ENCODE measurements around the gene OLFML3.

OLFML3 gene

DNA sequence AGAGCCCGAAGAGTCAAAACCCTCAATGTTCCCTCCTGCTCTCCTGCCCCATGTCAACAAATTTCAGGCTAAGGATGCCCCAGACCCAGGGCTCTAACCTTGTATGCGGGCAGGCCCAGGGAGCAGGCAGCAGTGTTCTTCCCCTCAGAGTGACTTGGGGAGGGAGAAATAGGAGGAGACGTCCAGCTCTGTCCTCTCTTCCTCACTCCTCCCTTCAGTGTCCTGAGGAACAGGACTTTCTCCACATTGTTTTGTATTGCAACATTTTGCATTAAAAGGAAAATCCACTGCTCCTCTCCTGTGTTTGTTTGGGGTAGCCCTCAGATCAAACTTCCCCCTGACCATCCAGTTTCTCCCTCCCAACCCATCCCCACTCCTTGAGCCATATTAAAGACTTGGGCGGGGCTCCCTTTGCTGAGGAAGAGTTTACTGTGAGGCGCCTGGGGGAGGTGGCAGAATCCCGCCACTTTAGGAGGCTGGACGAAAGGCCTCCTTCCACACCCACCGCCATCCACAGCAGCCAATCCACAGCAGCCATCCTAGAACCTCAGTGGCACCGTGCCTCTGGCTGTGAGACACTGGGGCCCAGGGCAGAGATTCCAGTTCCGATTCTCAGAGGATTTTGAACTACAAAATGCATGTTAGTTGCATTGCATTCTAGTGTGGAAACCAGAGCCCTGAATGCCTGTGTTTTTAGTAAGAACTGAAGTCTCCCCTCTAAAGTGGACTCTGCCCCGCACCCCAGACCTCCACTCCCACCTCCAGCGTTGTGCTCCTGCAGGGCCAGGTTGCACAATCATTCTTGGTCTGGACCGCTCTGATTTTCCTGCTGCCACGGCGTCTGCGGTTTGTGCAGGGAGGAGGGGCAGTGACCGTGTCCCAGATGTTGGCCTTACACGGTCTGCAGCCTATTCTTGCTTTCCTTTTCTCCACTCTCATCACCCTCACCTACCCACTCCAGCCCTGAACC lies 3.0 kb downstream of the OLFML3 start:
- Histone ChIP-seq H3K4me3 (ENCODE audit: low read depth, low read length) (no peak overlapping the region), H3K27ac (no peak overlapping the region), H3K36me3 (no peaks in the 10 kb centered on the region), H3K9me3 (ENCODE audit: severe bottlenecking) (no peaks in the 10 kb centered on the region), H3K27me3 (ENCODE audit: insufficient read depth, low read depth, severe bottlenecking) (no peaks in the 10 kb centered on the region)
- TF ChIP-seq, protein P1, sequence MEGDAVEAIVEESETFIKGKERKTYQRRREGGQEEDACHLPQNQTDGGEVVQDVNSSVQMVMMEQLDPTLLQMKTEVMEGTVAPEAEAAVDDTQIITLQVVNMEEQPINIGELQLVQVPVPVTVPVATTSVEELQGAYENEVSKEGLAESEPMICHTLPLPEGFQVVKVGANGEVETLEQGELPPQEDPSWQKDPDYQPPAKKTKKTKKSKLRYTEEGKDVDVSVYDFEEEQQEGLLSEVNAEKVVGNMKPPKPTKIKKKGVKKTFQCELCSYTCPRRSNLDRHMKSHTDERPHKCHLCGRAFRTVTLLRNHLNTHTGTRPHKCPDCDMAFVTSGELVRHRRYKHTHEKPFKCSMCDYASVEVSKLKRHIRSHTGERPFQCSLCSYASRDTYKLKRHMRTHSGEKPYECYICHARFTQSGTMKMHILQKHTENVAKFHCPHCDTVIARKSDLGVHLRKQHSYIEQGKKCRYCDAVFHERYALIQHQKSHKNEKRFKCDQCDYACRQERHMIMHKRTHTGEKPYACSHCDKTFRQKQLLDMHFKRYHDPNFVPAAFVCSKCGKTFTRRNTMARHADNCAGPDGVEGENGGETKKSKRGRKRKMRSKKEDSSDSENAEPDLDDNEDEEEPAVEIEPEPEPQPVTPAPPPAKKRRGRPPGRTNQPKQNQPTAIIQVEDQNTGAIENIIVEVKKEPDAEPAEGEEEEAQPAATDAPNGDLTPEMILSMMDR (IDR thresholded peaks at IDR 0.05; ENCODE audit: low read depth, low read length), result no peak
- no peak for DNase-seq

DNA sequence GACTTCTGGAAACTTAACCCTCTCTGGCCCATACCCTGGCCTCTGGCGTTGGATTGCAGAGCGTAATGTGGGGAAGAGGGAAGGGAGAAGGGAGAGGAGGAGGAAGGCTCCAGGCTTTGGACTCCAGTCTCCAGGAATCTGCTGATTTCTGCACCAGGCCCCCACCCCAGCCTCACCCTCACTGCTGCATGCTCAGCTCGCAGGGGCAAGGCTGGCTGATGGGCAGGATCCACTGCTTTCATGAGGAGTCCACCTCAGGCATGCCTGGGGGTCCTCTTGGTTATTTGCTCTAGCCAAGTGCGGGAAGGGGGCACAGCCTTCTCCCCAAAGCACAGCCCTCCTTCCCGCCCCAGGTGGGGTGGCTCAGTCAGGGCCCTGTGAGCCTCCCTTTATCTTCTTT lies 3.7 kb downstream of the OLFML3 start:
- H3K36me3 ChIP-seq, result no peaks in the 10 kb centered on the region
- H3K4me3 ChIP-seq (ENCODE audit: low read depth, low read length), result no peak overlapping the region
- no peaks in the 10 kb centered on the region for H3K9me3 ChIP-seq (ENCODE audit: severe bottlenecking)
- DNase-seq, result no peak
- no peaks in the 10 kb centered on the region for H3K27me3 ChIP-seq (ENCODE audit: insufficient read depth, low read depth, severe bottlenecking)
- TF ChIP-seq, protein P1 (IDR thresholded peaks at IDR 0.05; ENCODE audit: low read depth, low read length), result no peak
- H3K27ac ChIP-seq, result no peak overlapping the region

DNA sequence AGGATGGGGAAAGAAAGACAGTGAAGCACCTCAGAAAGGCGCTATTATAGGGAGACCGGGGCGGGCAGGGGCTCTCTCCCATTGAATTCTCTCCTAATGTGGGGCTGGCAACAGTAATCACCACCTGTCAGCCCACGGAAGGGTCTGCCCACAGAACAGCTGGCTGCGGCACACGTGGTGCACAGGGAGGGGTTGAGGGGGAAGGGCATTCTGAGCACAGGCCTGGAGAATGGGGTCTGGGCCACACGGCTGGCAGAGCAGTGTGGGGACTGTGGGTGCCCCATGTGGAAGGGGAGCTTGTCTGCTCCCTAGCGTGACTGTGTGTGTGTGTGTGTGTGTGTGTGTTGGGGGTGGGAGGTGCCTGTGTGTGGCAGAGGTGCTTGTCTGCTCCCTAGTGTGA lies 4.1 kb downstream of the OLFML3 start:
- no peak overlapping the region for H3K4me3 ChIP-seq (ENCODE audit: low read depth, low read length)
- DNase-seq, result no peak
- no peak overlapping the region for H3K27ac ChIP-seq
- no peaks in the 10 kb centered on the region for H3K36me3 ChIP-seq
- no peaks in the 10 kb centered on the region for H3K9me3 ChIP-seq (ENCODE audit: severe bottlenecking)
- H3K27me3 ChIP-seq (ENCODE audit: insufficient read depth, low read depth, severe bottlenecking), result no peaks in the 10 kb centered on the region
- TF ChIP-seq, protein P1 (IDR thresholded peaks at IDR 0.05; ENCODE audit: low read depth, low read length), result no peak

DNA sequence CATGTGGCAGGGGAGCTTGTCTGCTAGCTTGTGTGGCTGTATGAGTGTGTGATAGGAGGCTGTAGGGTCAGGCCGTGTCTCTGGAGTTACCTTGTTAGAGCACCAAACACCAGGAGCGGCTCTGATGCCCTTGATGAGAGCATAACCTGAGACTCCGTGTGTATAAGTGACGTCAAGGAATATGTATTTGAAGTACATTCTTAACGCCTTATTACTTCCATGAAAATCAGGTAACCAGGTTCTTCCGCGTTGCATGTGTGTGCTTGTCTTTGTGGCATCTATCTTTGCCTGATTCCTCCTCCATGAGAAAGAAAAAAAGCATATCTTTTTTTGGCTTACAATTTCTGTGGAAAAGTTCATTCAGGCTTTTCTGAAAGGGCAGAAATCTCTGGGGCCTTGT lies 4.6 kb downstream of the OLFML3 start:
- no peak for DNase-seq
- Histone ChIP-seq H3K36me3 (no peaks in the 10 kb centered on the region), H3K4me3 (ENCODE audit: low read depth, low read length) (no peak overlapping the region), H3K27me3 (ENCODE audit: insufficient read depth, low read depth, severe bottlenecking) (no peaks in the 10 kb centered on the region), H3K27ac (no peak overlapping the region), H3K9me3 (ENCODE audit: severe bottlenecking) (no peaks in the 10 kb centered on the region)
- TF ChIP-seq, protein P1 (IDR thresholded peaks at IDR 0.05; ENCODE audit: low read depth, low read length), result no peak

DNA sequence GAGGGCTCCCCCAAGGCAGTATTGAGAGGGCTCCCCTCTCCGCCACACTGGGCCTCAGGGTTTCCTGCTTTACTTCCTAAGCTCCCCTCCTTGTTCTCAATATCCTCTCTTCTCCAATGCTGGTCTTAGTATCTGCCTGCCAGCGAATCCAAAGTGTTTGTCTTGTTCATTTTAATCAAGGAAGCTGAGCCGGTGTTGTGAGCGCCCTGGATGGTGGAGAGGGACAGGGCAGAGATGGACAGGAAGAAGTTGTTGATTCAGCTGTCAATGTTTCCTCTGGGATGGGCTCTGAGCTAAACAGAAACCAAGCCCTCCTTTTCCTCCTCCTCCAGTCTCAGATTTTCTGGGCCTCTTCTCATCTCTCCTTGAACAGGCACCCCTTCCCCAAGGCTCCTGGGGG lies 5.4 kb downstream of the OLFML3 start:
- H3K27me3 ChIP-seq (ENCODE audit: insufficient read depth, low read depth, severe bottlenecking), result no peaks in the 10 kb centered on the region
- TF ChIP-seq, protein P1 (IDR thresholded peaks at IDR 0.05; ENCODE audit: low read depth, low read length), result no peak
- DNase-seq, result no peak
- H3K9me3 ChIP-seq (ENCODE audit: severe bottlenecking), result no peaks in the 10 kb centered on the region
- H3K4me3 ChIP-seq (ENCODE audit: low read depth, low read length), result no peak overlapping the region
- H3K36me3 ChIP-seq, result no peaks in the 10 kb centered on the region
- no peak overlapping the region for H3K27ac ChIP-seq

Data from WERI-Rb-1 (cell line).